ENCODE results near the gene ATP6V1G1. TPM values are rescaled to one million over a fixed set of nuclear protein-coding genes. Genes with fewer than 3 reads are reported as not detected.

The ATP6V1G1 gene
- total and polyA plus RNA-seq, 2 donors (not counting 1 experiment from before 2014, with no cell fraction given), result 86.8 to 150 TPM

- no peak for ATAC-seq (ENCODE audit: low read depth)
These were observed 50.8 kb downstream of the ATP6V1G1 start for GRCh38 chr9:114638404-114638803.

GRCh38 chr9:114641967-114642366, 54.4 kb downstream of the ATP6V1G1 start:
- Histone ChIP-seq H4K20me1 (ENCODE audit: control insufficient read depth, insufficient read depth, low read length, poor library complexity, severe bottlenecking) (no peaks in the 10 kb centered on the region), H3K4me1 (ENCODE audit: control insufficient read depth in 2 of 2, insufficient read depth in 2 of 2, low read length in 2 of 2) (peaks cover 5 to 7% of the 10 kb centered on the region in 2 donors), H3K27me3 (replicated peaks in 1 of 4; ENCODE audit: control extremely low read depth in 1 of 4, control insufficient read depth in 3 of 4, insufficient read depth in 4 of 4, low read length in 3 of 4) (no peaks in the 10 kb centered on the region), H3K27ac (ENCODE audit: low read length in 2 of 2) (peak overlapping the region in 1 of 2 donors; percentile 70), H3K4me3 (ENCODE audit: control extremely low read depth in 1 of 5, extremely low read depth in 1 of 5, insufficient read depth in 1 of 5, low read depth in 2 of 5, low read length in 4 of 5) (no peak overlapping the region), H3K79me2 (ENCODE audit: control insufficient read depth, insufficient read depth, low read length) (no peaks in the 10 kb centered on the region), H3K36me3 (replicated peaks in 1 of 2; ENCODE audit: control extremely low read depth in 1 of 2, control insufficient read depth in 1 of 2, extremely low read depth in 1 of 2, insufficient read depth in 2 of 2, low read length in 1 of 2) (peaks cover 2 to 76% of the 10 kb centered on the region in 2 experiments), H3K9ac (ENCODE audit: low read length) (no peak overlapping the region), H3K4me2 (replicated peaks; ENCODE audit: low read depth, low read length, poor library complexity, severe bottlenecking) (peak overlapping the region; percentile 26), H2AFZ (ENCODE audit: insufficient read depth, low read depth, low read length, poor library complexity, severe bottlenecking) (no peak overlapping the region), H3K9me3 (ENCODE audit: control extremely low read depth in 1 of 3, control insufficient read depth in 2 of 3, insufficient read depth in 1 of 3, low read length in 2 of 3) (no peaks in the 10 kb centered on the region)
- ChIA-PET POLR2A (interaction anchor here (0.7 kb wide), 1 partner anchor 137 kb away, joined by 3 read pairs; no protein-coding TSS in a partner anchor), CTCF (interaction anchor here (3.1 kb wide), 1 partner anchor 11 kb away, joined by 17 read pairs; no protein-coding TSS in a partner anchor)
- WGBS (ENCODE audit: insufficient coverage), result 0% methylated on average over 1 of the region's 1 CpG
- no peak for ATAC-seq (ENCODE audit: low read depth)
- TF ChIP-seq CTCF (IDR thresholded peaks at IDR 0.05), result no peak
- no peak for TF ChIP-seq EZH2 (IDR thresholded peaks at IDR 0.05; ENCODE audit: borderline replicate concordance, insufficient read depth, low read depth, low read length, poor library complexity, severe bottlenecking)
- Mint-ChIP-seq H3K4me3 (no peak overlapping the region), H3K9me3 (ENCODE audit: insufficient read depth) (no peaks in the 10 kb centered on the region), H3K4me1 (peaks cover 9% of the 10 kb centered on the region), H3K27me3 (no peaks in the 10 kb centered on the region), H3K27ac (peak overlapping the region; percentile 76)
- no peak for DNase-seq
- intact Hi-C loops (cut with micrococcal nuclease), result no loop called here

More at GRCh38 chr9:114638404-114638803, 50.8 kb downstream of the ATP6V1G1 start:
- H4K20me1 ChIP-seq (ENCODE audit: control insufficient read depth, insufficient read depth, low read length, poor library complexity, severe bottlenecking), result no peaks in the 10 kb centered on the region
- H3K36me3 ChIP-seq (replicated peaks in 1 of 2; ENCODE audit: control extremely low read depth in 1 of 2, control insufficient read depth in 1 of 2, extremely low read depth in 1 of 2, insufficient read depth in 2 of 2, low read length in 1 of 2), result peaks cover 15 to 80% of the 10 kb centered on the region in 2 experiments
- ChIA-PET CTCF (interaction anchor here (0.6 to 2.3 kb wide), 5 partner anchors 15 to 233 kb away, joined by 4 to 10 read pairs (median 5); no protein-coding TSS in a partner anchor), POLR2A (no interaction called here)
- peaks cover 9% of the 10 kb centered on the region for H3K4me1 Mint-ChIP-seq
- peak overlapping the region; percentile 6 for H3K27ac Mint-ChIP-seq
- TF ChIP-seq CTCF (IDR thresholded peaks at IDR 0.05) (no peak), EZH2 (IDR thresholded peaks at IDR 0.05; ENCODE audit: borderline replicate concordance, insufficient read depth, low read depth, low read length, poor library complexity, severe bottlenecking) (no peak)
- no peak overlapping the region for H3K9ac ChIP-seq (ENCODE audit: low read length)
- H3K4me1 ChIP-seq (ENCODE audit: control insufficient read depth in 2 of 2, insufficient read depth in 2 of 2, low read length in 2 of 2), result peaks cover 5 to 7% of the 10 kb centered on the region in 2 donors
- no peak for DNase-seq
- no peak overlapping the region for H3K27ac ChIP-seq (ENCODE audit: low read length in 2 of 2)
- no peak overlapping the region for H2AFZ ChIP-seq (ENCODE audit: insufficient read depth, low read depth, low read length, poor library complexity, severe bottlenecking)
- no peak overlapping the region for H3K4me2 ChIP-seq (replicated peaks; ENCODE audit: low read depth, low read length, poor library complexity, severe bottlenecking)
- no peaks in the 10 kb centered on the region for H3K27me3 ChIP-seq (replicated peaks in 1 of 4; ENCODE audit: control extremely low read depth in 1 of 4, control insufficient read depth in 3 of 4, insufficient read depth in 4 of 4, low read length in 3 of 4)
- H3K79me2 ChIP-seq (ENCODE audit: control insufficient read depth, insufficient read depth, low read length), result no peaks in the 10 kb centered on the region
- WGBS (ENCODE audit: insufficient coverage), result 96% methylated on average over 6 of the region's 8 CpGs
- no peak overlapping the region for H3K4me3 ChIP-seq (ENCODE audit: control extremely low read depth in 1 of 5, extremely low read depth in 1 of 5, insufficient read depth in 1 of 5, low read depth in 2 of 5, low read length in 4 of 5)
- intact Hi-C loops (cut with micrococcal nuclease), result no loop called here
- no peak overlapping the region for H3K4me3 Mint-ChIP-seq
- H3K27me3 Mint-ChIP-seq, result no peaks in the 10 kb centered on the region
- H3K9me3 ChIP-seq (ENCODE audit: control extremely low read depth in 1 of 3, control insufficient read depth in 2 of 3, insufficient read depth in 1 of 3, low read length in 2 of 3), result no peaks in the 10 kb centered on the region
- no peaks in the 10 kb centered on the region for H3K9me3 Mint-ChIP-seq (ENCODE audit: insufficient read depth)

Measured in B cell (primary cell).